Measurements from ENCODE around the gene TBC1D21.

Gene TBC1D21

GRCh38 chr15:73924171-73924921 lies 51.0 kb downstream of the TBC1D21 start:
- Histone ChIP-seq H3K27me3 (ENCODE audit: control insufficient read depth, insufficient read depth, low read length) (no peaks in the 10 kb centered on the region), H3K36me3 (ENCODE audit: control insufficient read depth, insufficient read depth, low read length) (no peaks in the 10 kb centered on the region), H3K27ac (ENCODE audit: low read depth, low read length) (peak overlapping the region; percentile 85), H3K4me3 (ENCODE audit: low read length) (no peak overlapping the region), H3K4me1 (ENCODE audit: control insufficient read depth, insufficient read depth, low read length) (peaks cover 25% of the 10 kb centered on the region), H3K9ac (ENCODE audit: low read length) (peak overlapping the region; percentile 19)

GRCh38 chr15:73925848-73926218 lies 52.5 kb downstream of the TBC1D21 start:
- Histone ChIP-seq H3K27me3 (ENCODE audit: control insufficient read depth, insufficient read depth, low read length) (no peaks in the 10 kb centered on the region), H3K36me3 (ENCODE audit: control insufficient read depth, insufficient read depth, low read length) (no peaks in the 10 kb centered on the region), H3K9ac (ENCODE audit: low read length) (no peak overlapping the region), H3K4me3 (ENCODE audit: low read length) (peak overlapping the region; percentile 64), H3K27ac (ENCODE audit: low read depth, low read length) (peak overlapping the region; percentile 94), H3K4me1 (ENCODE audit: control insufficient read depth, insufficient read depth, low read length) (peaks cover 25% of the 10 kb centered on the region)

DNA sequence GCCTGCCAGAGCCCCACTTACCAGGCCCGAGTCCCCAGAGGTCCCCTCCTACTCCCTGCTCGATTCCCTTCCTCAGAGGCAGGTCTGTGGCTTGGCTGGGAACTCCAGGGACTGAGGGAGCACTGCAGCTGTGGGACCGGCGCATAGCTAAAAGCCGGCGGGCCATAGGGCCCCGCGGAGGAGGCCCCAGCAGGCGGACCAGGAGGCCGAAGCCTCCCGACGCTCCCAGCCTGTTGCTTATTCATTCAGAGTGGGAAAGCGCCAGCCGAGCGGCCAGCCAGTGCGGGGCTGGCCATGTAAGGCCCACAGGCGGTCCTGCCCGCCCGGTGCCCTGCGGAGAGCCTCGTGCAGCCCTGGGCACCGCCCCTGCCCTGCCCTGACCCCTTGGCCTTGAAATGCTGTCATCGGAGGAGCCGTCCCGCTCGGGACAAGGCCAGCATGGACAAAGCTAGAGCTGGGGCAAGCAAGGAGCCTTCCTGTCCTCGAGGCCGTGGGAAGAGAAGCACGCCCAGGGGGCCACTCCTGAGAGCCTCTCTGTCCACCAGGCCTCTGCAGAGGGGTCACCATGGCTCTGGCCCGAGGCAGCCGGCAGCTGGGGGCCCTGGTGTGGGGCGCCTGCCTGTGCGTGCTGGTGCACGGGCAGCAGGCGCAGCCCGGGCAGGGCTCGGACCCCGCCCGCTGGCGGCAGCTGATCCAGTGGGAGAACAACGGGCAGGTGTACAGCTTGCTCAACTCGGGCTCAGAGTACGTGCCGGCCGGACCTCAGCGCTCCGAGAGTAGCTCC lies 53.0 kb downstream of the TBC1D21 start, which contains the start of gene LOXL1:
TSS of gene LOXL1 (plus strand) at position 244 of the 784 bp plus-strand sequence. CDS start at position 566, 322 bp downstream.
- Histone ChIP-seq H3K4me3 (ENCODE audit: low read length) (peak within 1 kb of the TSS; percentile 64), H3K36me3 (ENCODE audit: control insufficient read depth, insufficient read depth, low read length) (no peaks in the 10 kb centered on the region), H3K9ac (ENCODE audit: low read length) (peak within 1 kb of the TSS; percentile 10), H3K27me3 (ENCODE audit: control insufficient read depth, insufficient read depth, low read length) (no peaks in the 10 kb centered on the region), H3K4me1 (ENCODE audit: control insufficient read depth, insufficient read depth, low read length) (peaks cover 25% of the 10 kb centered on the region), H3K27ac (ENCODE audit: low read depth, low read length) (peak within 1 kb of the TSS; percentile 94)

GRCh38 chr15:73927003-73927475 lies 53.7 kb downstream of the TBC1D21 start:
- Histone ChIP-seq H3K4me1 (ENCODE audit: control insufficient read depth, insufficient read depth, low read length) (peaks cover 25% of the 10 kb centered on the region), H3K27ac (ENCODE audit: low read depth, low read length) (peak overlapping the region; percentile 94), H3K36me3 (ENCODE audit: control insufficient read depth, insufficient read depth, low read length) (no peaks in the 10 kb centered on the region), H3K27me3 (ENCODE audit: control insufficient read depth, insufficient read depth, low read length) (no peaks in the 10 kb centered on the region), H3K4me3 (ENCODE audit: low read length) (peak overlapping the region; percentile 64), H3K9ac (ENCODE audit: low read length) (peak overlapping the region; percentile 10)

- Histone ChIP-seq H3K4me3 (ENCODE audit: low read length) (peak overlapping the region; percentile 64), H3K4me1 (ENCODE audit: control insufficient read depth, insufficient read depth, low read length) (peaks cover 25% of the 10 kb centered on the region), H3K36me3 (ENCODE audit: control insufficient read depth, insufficient read depth, low read length) (no peaks in the 10 kb centered on the region), H3K9ac (ENCODE audit: low read length) (peak overlapping the region; percentile 10), H3K27ac (ENCODE audit: low read depth, low read length) (peak overlapping the region; percentile 94), H3K27me3 (ENCODE audit: control insufficient read depth, insufficient read depth, low read length) (no peaks in the 10 kb centered on the region)
These were observed 54.3 kb downstream of the TBC1D21 start for GRCh38 chr15:73927476-73928240.

DNA sequence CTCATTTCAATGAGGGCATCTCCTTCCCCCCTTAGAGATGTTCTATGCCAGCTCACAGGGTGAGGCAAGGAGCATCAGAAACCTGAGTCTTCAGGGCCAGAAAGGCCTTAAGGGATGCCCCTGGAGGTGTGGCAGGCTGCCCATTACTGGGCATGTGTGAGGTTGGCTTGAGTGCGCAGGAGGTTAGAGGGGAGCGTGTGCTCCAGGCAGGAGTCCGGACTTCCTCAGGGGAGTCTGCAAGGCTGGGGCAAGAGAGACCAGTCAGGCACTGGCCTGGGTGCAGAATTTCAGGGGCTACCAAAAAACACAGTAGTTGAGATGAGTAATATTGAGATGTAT lies 54.8 kb downstream of the TBC1D21 start:
- Histone ChIP-seq H3K4me1 (ENCODE audit: control insufficient read depth, insufficient read depth, low read length) (peaks cover 22% of the 10 kb centered on the region), H3K36me3 (ENCODE audit: control insufficient read depth, insufficient read depth, low read length) (no peaks in the 10 kb centered on the region), H3K27me3 (ENCODE audit: control insufficient read depth, insufficient read depth, low read length) (no peaks in the 10 kb centered on the region), H3K27ac (ENCODE audit: low read depth, low read length) (no peak overlapping the region), H3K9ac (ENCODE audit: low read length) (no peak overlapping the region), H3K4me3 (ENCODE audit: low read length) (peak overlapping the region; percentile 64)

DNA sequence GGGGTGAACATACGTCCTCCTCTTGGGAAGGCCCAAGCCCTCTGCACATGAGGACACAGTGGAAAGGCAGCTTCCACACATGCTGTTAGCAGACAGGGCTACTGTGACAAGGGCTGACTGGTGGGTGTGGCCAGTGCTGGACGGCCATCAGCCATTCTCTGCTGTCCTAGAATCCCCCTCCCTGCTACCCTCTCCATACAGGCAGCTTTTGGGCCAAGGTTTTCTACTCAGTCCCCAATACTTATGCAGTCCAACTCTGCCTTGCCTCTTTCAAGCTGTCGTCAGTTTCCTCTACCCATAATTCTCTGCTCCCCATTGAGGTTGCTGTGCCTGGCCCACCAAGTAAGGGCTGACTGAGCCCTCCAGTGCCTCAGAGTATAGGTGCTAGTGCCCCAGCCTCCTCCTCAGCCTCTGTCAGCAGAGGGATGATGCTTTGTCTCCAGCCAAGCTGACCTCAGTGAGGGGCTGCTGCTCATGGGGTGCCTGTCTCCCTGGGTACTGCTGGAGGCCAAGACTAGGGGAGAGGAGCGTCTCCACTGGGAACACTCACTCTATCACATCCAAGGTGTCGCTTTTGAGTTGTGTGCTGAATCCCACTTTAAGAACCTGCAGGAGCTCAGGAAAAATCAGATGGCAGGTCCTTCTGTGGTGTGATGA lies 55.7 kb downstream of the TBC1D21 start:
- Histone ChIP-seq H3K9ac (ENCODE audit: low read length) (no peak overlapping the region), H3K36me3 (ENCODE audit: control insufficient read depth, insufficient read depth, low read length) (no peaks in the 10 kb centered on the region), H3K4me1 (ENCODE audit: control insufficient read depth, insufficient read depth, low read length) (peaks cover 14% of the 10 kb centered on the region), H3K27me3 (ENCODE audit: control insufficient read depth, insufficient read depth, low read length) (no peaks in the 10 kb centered on the region), H3K27ac (ENCODE audit: low read depth, low read length) (no peak overlapping the region), H3K4me3 (ENCODE audit: low read length) (peak overlapping the region; percentile 29)

DNA sequence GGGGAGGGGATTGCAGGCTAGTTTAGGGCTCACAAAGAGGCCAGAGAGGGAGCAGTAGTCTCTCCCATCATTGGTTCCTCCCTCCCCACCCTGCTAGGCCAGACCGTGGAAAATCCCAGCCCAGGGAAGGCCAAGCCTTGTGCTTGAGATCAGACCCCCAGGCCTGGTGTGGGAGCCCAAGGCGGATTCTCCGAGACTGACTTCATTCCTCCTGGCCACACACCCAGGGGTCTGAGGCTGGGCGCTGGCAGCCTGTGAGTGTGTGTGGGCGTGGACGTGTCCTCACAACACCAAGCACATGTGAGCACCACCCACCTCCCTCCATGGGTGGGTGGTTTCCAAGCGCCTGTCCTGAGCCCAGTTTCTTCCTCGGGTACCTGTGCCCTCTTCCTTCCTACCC lies 57.0 kb downstream of the TBC1D21 start:
- no peak overlapping the region for H3K4me3 ChIP-seq (ENCODE audit: low read length)
- no peak overlapping the region for H3K27ac ChIP-seq (ENCODE audit: low read depth, low read length)
- H3K9ac ChIP-seq (ENCODE audit: low read length) = no peak overlapping the region
- no peaks in the 10 kb centered on the region for H3K27me3 ChIP-seq (ENCODE audit: control insufficient read depth, insufficient read depth, low read length)
- H3K36me3 ChIP-seq (ENCODE audit: control insufficient read depth, insufficient read depth, low read length) = no peaks in the 10 kb centered on the region
- H3K4me1 ChIP-seq (ENCODE audit: control insufficient read depth, insufficient read depth, low read length) = peaks cover 9% of the 10 kb centered on the region

DNA sequence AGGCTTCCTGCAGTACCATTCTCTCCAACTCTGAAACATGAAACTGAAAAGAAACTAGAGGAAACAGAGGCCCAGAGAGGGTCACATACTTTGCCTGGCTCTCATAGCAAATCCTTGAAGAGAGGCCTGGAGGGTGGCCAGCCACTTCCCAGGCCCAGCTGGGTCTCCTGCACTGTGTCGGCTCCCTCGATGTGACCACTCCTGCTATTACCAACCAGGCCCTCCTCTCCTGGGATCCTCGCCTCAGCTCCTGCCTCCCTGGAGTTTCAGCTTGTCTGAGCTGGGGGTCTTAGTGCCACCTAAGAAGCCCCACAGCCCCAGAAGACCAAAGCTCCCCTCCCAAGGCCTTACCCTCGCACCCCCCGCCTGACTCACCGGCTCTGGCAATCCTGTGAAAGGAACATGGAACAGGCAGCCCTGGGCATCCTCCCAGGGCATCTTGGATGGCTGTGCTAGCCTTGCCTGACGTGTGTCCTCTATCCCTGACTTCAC lies 57.5 kb downstream of the TBC1D21 start:
- Histone ChIP-seq H3K4me3 (ENCODE audit: low read length) (no peak overlapping the region), H3K27ac (ENCODE audit: low read depth, low read length) (no peak overlapping the region), H3K4me1 (ENCODE audit: control insufficient read depth, insufficient read depth, low read length) (peaks cover 7% of the 10 kb centered on the region), H3K36me3 (ENCODE audit: control insufficient read depth, insufficient read depth, low read length) (no peaks in the 10 kb centered on the region), H3K9ac (ENCODE audit: low read length) (no peak overlapping the region), H3K27me3 (ENCODE audit: control insufficient read depth, insufficient read depth, low read length) (no peaks in the 10 kb centered on the region)

- H3K36me3 ChIP-seq (ENCODE audit: control insufficient read depth, insufficient read depth, low read length) = no peaks in the 10 kb centered on the region
- peaks cover 4% of the 10 kb centered on the region for H3K4me1 ChIP-seq (ENCODE audit: control insufficient read depth, insufficient read depth, low read length)
- H3K4me3 ChIP-seq (ENCODE audit: low read length) = no peak overlapping the region
- H3K27ac ChIP-seq (ENCODE audit: low read depth, low read length) = no peak overlapping the region
- H3K27me3 ChIP-seq (ENCODE audit: control insufficient read depth, insufficient read depth, low read length) = no peaks in the 10 kb centered on the region
- no peak overlapping the region for H3K9ac ChIP-seq (ENCODE audit: low read length)
These were observed 58.1 kb downstream of the TBC1D21 start for GRCh38 chr15:73931441-73931840.

- H3K4me1 ChIP-seq (ENCODE audit: control insufficient read depth, insufficient read depth, low read length) = peaks cover 4% of the 10 kb centered on the region
- no peak overlapping the region for H3K4me3 ChIP-seq (ENCODE audit: low read length)
- no peak overlapping the region for H3K9ac ChIP-seq (ENCODE audit: low read length)
- H3K36me3 ChIP-seq (ENCODE audit: control insufficient read depth, insufficient read depth, low read length) = no peaks in the 10 kb centered on the region
- no peak overlapping the region for H3K27ac ChIP-seq (ENCODE audit: low read depth, low read length)
- H3K27me3 ChIP-seq (ENCODE audit: control insufficient read depth, insufficient read depth, low read length) = no peaks in the 10 kb centered on the region
These were observed 59.2 kb downstream of the TBC1D21 start for GRCh38 chr15:73932381-73933191.

All from rectal smooth muscle tissue (tissue), 1 donor.